ENCODE data around the gene UCKL1.

UCKL1 gene

GRCh38 chr20:63952210-63952535, 4.0 kb downstream of the UCKL1 start:
- DNase-seq (ENCODE audit: low read depth in 2 of 2): no peak
- H3K4me3 ChIP-seq (replicated peaks in 1 of 2; ENCODE audit: low read depth in 2 of 2, low read length in 2 of 2): no peak overlapping the region
- TF ChIP-seq, protein P1, sequence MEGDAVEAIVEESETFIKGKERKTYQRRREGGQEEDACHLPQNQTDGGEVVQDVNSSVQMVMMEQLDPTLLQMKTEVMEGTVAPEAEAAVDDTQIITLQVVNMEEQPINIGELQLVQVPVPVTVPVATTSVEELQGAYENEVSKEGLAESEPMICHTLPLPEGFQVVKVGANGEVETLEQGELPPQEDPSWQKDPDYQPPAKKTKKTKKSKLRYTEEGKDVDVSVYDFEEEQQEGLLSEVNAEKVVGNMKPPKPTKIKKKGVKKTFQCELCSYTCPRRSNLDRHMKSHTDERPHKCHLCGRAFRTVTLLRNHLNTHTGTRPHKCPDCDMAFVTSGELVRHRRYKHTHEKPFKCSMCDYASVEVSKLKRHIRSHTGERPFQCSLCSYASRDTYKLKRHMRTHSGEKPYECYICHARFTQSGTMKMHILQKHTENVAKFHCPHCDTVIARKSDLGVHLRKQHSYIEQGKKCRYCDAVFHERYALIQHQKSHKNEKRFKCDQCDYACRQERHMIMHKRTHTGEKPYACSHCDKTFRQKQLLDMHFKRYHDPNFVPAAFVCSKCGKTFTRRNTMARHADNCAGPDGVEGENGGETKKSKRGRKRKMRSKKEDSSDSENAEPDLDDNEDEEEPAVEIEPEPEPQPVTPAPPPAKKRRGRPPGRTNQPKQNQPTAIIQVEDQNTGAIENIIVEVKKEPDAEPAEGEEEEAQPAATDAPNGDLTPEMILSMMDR (IDR thresholded peaks at IDR 0.05; ENCODE audit: low read depth, low read length): no peak

DNA sequence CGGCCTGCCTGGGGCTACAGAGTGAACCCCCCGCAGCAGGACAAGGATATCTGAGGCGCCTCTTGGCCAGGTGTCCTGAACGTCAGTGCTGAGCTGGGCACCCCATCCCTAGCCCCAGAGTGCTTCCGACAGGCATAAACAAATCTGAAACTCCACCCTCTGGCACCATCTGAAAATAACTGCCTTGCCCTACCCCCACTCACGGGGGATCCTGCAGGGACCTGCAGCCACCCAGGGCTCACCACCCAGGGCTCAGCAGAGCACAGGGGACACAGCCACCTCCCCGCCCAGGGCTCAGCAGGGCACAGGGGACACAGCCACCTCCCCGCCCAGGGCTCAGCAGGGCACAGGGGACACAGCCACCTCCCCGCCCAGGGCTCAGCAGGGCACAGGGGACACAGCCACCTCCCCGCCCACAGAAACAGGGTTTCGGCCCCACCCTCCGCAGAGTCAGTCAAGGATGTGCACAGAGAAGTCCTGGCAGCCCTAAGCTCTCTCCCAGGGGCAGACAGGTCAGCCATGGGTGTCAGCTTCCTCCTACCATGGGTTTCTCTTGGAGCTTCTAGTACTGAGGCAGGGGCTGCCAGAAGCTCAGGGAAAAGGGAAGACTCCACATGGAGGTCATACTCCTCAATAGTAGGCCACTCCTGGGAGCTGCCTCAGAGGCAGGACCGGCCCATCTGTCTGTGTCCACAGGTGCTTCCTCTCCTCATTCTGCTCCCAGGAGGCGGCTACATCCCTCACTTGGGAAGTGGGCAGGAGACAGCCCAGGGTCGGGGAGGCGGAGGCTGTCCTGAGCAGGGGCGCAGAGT, 4.6 kb downstream of the UCKL1 start:
- H3K4me3 ChIP-seq (replicated peaks in 1 of 2; ENCODE audit: low read depth in 2 of 2, low read length in 2 of 2): no peak overlapping the region
- DNase-seq (ENCODE audit: low read depth in 2 of 2): no peak
- TF ChIP-seq, protein P1 (IDR thresholded peaks at IDR 0.05; ENCODE audit: low read depth, low read length): no peak

DNA sequence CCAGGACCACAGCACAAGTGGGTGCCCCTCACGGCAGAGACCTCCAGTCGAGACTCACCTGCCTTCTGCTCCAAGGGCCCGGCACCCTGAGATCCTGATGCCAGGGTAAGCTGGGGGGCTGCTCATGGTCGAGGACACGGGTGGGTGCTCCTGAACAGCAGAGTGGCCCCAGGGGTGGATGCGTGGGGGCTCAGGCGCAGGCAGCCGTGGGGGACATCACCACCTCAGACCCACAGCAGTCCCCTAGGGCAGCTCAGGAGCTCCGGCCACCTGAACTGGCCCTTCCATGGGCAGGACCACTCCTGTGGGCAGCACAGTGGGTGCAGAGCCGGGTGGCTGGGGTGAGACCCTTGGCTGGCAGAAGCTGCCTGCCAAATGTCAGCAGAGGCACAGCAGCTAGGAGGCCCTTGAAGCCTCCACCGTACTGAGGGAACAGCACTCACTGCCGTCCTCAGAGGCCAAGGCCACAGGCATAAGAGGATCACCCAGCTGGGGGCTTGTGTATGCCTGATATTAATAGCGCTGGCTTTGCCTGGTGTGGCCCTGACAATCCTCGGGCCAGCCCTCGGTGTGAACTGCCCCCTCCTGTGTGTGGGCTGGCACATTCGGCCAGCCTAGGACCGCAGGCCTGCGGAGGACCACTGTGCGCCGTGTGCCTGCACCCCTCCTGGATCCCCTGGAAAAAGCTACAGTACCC, 5.4 kb downstream of the UCKL1 start:
- DNase-seq (ENCODE audit: low read depth in 2 of 2): no peak
- H3K4me3 ChIP-seq (replicated peaks in 1 of 2; ENCODE audit: low read depth in 2 of 2, low read length in 2 of 2): no peak overlapping the region
- TF ChIP-seq, protein P1 (IDR thresholded peaks at IDR 0.05; ENCODE audit: low read depth, low read length): no peak

- TF ChIP-seq, protein P1 (IDR thresholded peaks at IDR 0.05; ENCODE audit: low read depth, low read length): no peak
- DNase-seq (ENCODE audit: low read depth in 2 of 2): no peak
- H3K4me3 ChIP-seq (replicated peaks in 1 of 2; ENCODE audit: low read depth in 2 of 2, low read length in 2 of 2): no peak overlapping the region
Measured at GRCh38 chr20:63947638-63948456, 8.4 kb downstream of the UCKL1 start.

- TF ChIP-seq, protein P1 (IDR thresholded peaks at IDR 0.05; ENCODE audit: low read depth, low read length): no peak
- no peak overlapping the region for H3K4me3 ChIP-seq (replicated peaks in 1 of 2; ENCODE audit: low read depth in 2 of 2, low read length in 2 of 2)
- DNase-seq (ENCODE audit: low read depth in 2 of 2): no peak
Measured at GRCh38 chr20:63946986-63947637, 9.1 kb downstream of the UCKL1 start.
